Adrenal gland (tissue), 12 donors: ENCODE results near the gene CAMK1D. TPM values are rescaled to one million over a fixed set of nuclear protein-coding genes. Genes with fewer than 3 reads are reported as not detected.

Experiments used
- DNase-seq, 7 donors: peaks; one replicate each; pipeline ENCODE4 v3.0.0-alpha.2; 2019 to 2020
- H3K27ac ChIP-seq, 5 donors: fragments of 200-600 bp; sonication (generic) in 4 of 5; 1 replicate in 3 of 5; 2 replicates in 2 of 5; pipeline versions ENCODE4 v1.5.1 to v1.8.0; 2016 to 2020; ENCODE audit warnings: mild to moderate bottlenecking in 1 of 5
- H3K27me3 ChIP-seq: fragments of 200-600 bp; 2 replicates; pipeline ENCODE4 v1.8.0; 2021
- H3K36me3 ChIP-seq, 2 donors: fragments of 200-600 bp; replicated peaks in 1 of 2; 1 replicate in 1 of 2; 2 replicates in 1 of 2; pipeline versions ENCODE4 v1.5.1 to v1.8.0; 2018 to 2022
- H3K4me1 ChIP-seq, 2 donors: fragments of 200-600 bp; replicated peaks in 1 of 2; 1 replicate in 1 of 2; 2 replicates in 1 of 2; pipeline versions ENCODE4 v1.5.1 to v1.8.0; 2018 to 2021
- H3K4me3 ChIP-seq, 4 donors: fragments of 200-600 bp; sonication (generic) in 3 of 4; one replicate each; pipeline ENCODE4 v1.5.1; 2016 to 2018
- H3K9me3 ChIP-seq, 3 donors: fragments of 200-600 bp; sonication (generic) in 1 of 3; replicated peaks in 1 of 3; 1 replicate in 2 of 3; 2 replicates in 1 of 3; pipeline versions ENCODE4 v1.5.1 to v1.8.0; 2016 to 2021
- POLR2A ChIP-seq, 2 donors: fragments of 450-650 bp; IDR thresholded peaks; one replicate each; pipeline ENCODE4 v1.6.1; 2017; ENCODE audit warnings: antibody characterized with exemption in 2 of 2, mild to moderate bottlenecking in 2 of 2, moderate library complexity in 1 of 2
- WGBS, 4 donors: extraction: QIAGEN DNeasy Blood & Tissue Kit in 2 of 4; methylation state at CpG; one replicate each; pipeline versions ENCODE4 v1.1.5 to v1.1.7; 2013 to 2017; 5-methylcytosine and 5-hydroxymethylcytosine counted together
- intact Hi-C, 2 donors: fragments of 100-400 bp; cut with DNase I; formaldehyde crosslinking; loops; one replicate each; pipeline versions ENCODE4 v1.14.1 to v1.15.0; 2022 to 2023
- polyA plus RNA-seq, 3 donors: library from polyadenylated mRNA; stranded (reverse); fragments of 200-250 nt in 2 of 3; fragments of 350-450 nt in 1 of 3; fragmentation: Illumina TruSeq in 1 of 3; extraction: RNeasy Lipid Tissue Mini Kit (QIAGEN cat#74804) in 1 of 3; gene quantifications; one replicate each; pipeline ENCODE4 v1.2.3, GENCODE V29; 2013 to 2014
- total RNA-seq, 9 donors: library from RNA; depleted of rRNA in 4 of 9; stranded (reverse); fragments of >200 nt in 4 of 9; fragments of 120-200 nt in 1 of 9; fragmentation: NEBNext Ultra II Directional in 1 of 9; extraction: Animal tissue kit (Norgen Biotek cat#: 25700) in 1 of 9; gene quantifications; one replicate each; pipeline versions ENCODE4 v1.1.0 to v1.2.4, GENCODE V29; 2013 to 2023
- TF ChIP-seq, protein P1 (sequence below), 6 experiments: fragments of 450-650 bp in 4 of 6; fragments of 200-600 bp in 2 of 6; sonication (generic) in 1 of 6; IDR thresholded peaks; 1 replicate in 5 of 6; 2 replicates in 1 of 6; pipeline versions ENCODE4 v1.5.1 to v1.8.0; 2016 to 2021; ENCODE audit warnings: antibody characterized with exemption in 6 of 6, mild to moderate bottlenecking in 2 of 6, moderate library complexity in 1 of 6
- donor health status: healthy with polysubstance abuse.
- donor health status: Bipolar disorder and iron deficiency.
- donor health status: DM: yes; HTN: yes; CAD: no.
- donor health status: DM: no; HTN: no; CAD: no.
- donor health status: DM: no; HTN: no; CAD: no.
- donor health status: DM: yes; HTN: yes; CAD: no.

The CAMK1D gene
- total and polyA plus RNA-seq, 12 donors, result 2.3 to 9.4 (median 6.5) TPM

GRCh38 chr10:12796401-12797160 lies 447.2 kb downstream of the CAMK1D start:
- intact Hi-C loops, result no loop called here
- Histone ChIP-seq H3K27ac (no peak overlapping the region), H3K36me3 (no peaks in the 10 kb centered on the region), H3K9me3 (no peaks in the 10 kb centered on the region), H3K4me3 (no peak overlapping the region), H3K27me3 (no peaks in the 10 kb centered on the region), H3K4me1 (no peaks in the 10 kb centered on the region)
- no peak for TF ChIP-seq POLR2A (IDR thresholded peaks at IDR 0.05)
- TF ChIP-seq, protein P1, sequence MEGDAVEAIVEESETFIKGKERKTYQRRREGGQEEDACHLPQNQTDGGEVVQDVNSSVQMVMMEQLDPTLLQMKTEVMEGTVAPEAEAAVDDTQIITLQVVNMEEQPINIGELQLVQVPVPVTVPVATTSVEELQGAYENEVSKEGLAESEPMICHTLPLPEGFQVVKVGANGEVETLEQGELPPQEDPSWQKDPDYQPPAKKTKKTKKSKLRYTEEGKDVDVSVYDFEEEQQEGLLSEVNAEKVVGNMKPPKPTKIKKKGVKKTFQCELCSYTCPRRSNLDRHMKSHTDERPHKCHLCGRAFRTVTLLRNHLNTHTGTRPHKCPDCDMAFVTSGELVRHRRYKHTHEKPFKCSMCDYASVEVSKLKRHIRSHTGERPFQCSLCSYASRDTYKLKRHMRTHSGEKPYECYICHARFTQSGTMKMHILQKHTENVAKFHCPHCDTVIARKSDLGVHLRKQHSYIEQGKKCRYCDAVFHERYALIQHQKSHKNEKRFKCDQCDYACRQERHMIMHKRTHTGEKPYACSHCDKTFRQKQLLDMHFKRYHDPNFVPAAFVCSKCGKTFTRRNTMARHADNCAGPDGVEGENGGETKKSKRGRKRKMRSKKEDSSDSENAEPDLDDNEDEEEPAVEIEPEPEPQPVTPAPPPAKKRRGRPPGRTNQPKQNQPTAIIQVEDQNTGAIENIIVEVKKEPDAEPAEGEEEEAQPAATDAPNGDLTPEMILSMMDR (IDR thresholded peaks at IDR 0.05), result no peak
- no peak for DNase-seq
- WGBS, 4 donors, result 88 to 92% (median 91%) methylated on average over 7 to 13 of the region's 13 CpGs

- no peak for TF ChIP-seq POLR2A (IDR thresholded peaks at IDR 0.05)
- TF ChIP-seq, protein P1 (IDR thresholded peaks at IDR 0.05), result no peak
- 82 to 87% (median 84%) methylated on average over 11 of the region's 11 CpGs for WGBS, 4 donors
Observed at GRCh38 chr10:12797471-12798262, 448.3 kb downstream of the CAMK1D start.

GRCh38 chr10:12799144-12799543 lies 449.8 kb downstream of the CAMK1D start:
- H3K4me1 ChIP-seq, result no peaks in the 10 kb centered on the region
- H3K4me3 ChIP-seq, result no peak overlapping the region
- DNase-seq, result no peak
- H3K9me3 ChIP-seq, result no peaks in the 10 kb centered on the region
- no peak for TF ChIP-seq POLR2A (IDR thresholded peaks at IDR 0.05)
- TF ChIP-seq, protein P1 (IDR thresholded peaks at IDR 0.05), result no peak
- H3K27me3 ChIP-seq, result no peaks in the 10 kb centered on the region
- WGBS, 4 donors, result 94 to 96% (median 95%) methylated on average over 12 of the region's 12 CpGs
- intact Hi-C loops, result no loop called here
- H3K36me3 ChIP-seq, result no peaks in the 10 kb centered on the region
- H3K27ac ChIP-seq, result no peak overlapping the region

More at GRCh38 chr10:12797471-12798262, 448.3 kb downstream of the CAMK1D start:
- Histone ChIP-seq H3K9me3 (no peaks in the 10 kb centered on the region), H3K36me3 (no peaks in the 10 kb centered on the region), H3K27ac (no peak overlapping the region), H3K4me1 (no peaks in the 10 kb centered on the region), H3K27me3 (no peaks in the 10 kb centered on the region), H3K4me3 (no peak overlapping the region)
- no peak for DNase-seq
- intact Hi-C loops, result no loop called here

DNA sequence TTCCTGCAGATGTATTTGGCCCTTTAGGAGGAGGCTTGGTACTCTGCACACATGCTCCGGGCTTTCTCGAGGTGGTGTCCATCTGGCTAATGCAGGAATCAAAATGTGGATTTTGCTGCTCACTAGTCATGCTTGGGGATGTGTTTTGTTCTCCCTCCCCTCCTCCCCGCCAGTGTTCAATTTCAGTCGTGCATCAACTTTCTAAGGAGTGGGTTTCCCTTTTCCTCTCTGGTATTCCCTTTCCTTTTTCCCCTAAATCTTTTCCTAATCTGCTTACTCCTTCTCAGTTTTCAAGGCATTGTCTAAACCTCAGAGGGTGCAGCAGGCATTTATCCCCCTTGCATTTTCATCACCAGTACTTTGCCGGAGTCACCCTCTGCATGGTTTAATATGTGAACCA lies 450.4 kb downstream of the CAMK1D start:
- H3K36me3 ChIP-seq, result no peaks in the 10 kb centered on the region
- H3K4me1 ChIP-seq, result no peaks in the 10 kb centered on the region
- no peaks in the 10 kb centered on the region for H3K9me3 ChIP-seq
- intact Hi-C loops, result no loop called here
- H3K27me3 ChIP-seq, result no peaks in the 10 kb centered on the region
- no peak overlapping the region for H3K4me3 ChIP-seq
- DNase-seq, result no peak
- no peak for TF ChIP-seq POLR2A (IDR thresholded peaks at IDR 0.05)
- TF ChIP-seq, protein P1 (IDR thresholded peaks at IDR 0.05), result no peak
- no peak overlapping the region for H3K27ac ChIP-seq
- 79 to 91% (median 85%) methylated on average over 5 of the region's 5 CpGs for WGBS, 4 donors
